ENCODE data around the gene NEIL3. TPM values are rescaled to one million over a fixed set of nuclear protein-coding genes. Genes with fewer than 3 reads are reported as not detected.

Gene NEIL3
- total and polyA plus RNA-seq, 10 of the 15 experiments (the other 5 are each of a cell fraction or from before 2014, with no cell fraction given) = 3.0 to 13.8 (median 8.9) TPM

DNA sequence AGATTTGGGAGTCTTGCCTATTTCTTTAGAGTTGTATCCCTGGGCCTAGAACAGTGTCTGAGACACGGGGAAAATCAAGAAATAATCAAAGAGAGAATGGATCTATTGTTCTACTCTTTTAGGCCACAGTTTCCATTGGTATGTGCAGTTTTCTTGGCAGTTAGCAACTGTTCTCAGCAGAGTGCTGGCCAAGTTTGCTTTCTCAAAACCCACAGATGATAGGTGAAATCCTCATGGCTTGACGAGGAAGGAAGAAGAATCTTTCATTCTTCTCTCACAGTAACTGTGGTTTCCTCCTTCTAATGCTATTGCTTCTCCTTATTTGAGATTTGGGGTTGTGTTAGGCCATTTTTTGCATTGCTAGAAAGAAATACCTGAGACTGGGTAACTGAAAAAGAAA is 90.4 kb downstream of the NEIL3 start:
- in situ Hi-C loops (cut with MboI) = no loop called here
- Histone ChIP-seq H3K27ac (ENCODE audit: control insufficient read depth, insufficient read depth) (no peak overlapping the region), H3K27me3 (replicated peaks in 1 of 2; ENCODE audit: control insufficient read depth in 2 of 2, insufficient read depth in 2 of 2, low read length in 1 of 2) (no peaks in the 10 kb centered on the region), H3K9ac (ENCODE audit: control insufficient read depth, insufficient read depth, low read length) (no peak overlapping the region), H3K9me3 (replicated peaks; ENCODE audit: control insufficient read depth, insufficient read depth, low read length) (no peaks in the 10 kb centered on the region), H4K20me1 (ENCODE audit: control insufficient read depth, insufficient read depth) (no peaks in the 10 kb centered on the region), H3K4me1 (ENCODE audit: control insufficient read depth, insufficient read depth, low read length) (no peaks in the 10 kb centered on the region), H3K4me2 (ENCODE audit: control insufficient read depth, insufficient read depth) (no peak overlapping the region), H3K36me3 (ENCODE audit: control insufficient read depth in 2 of 2, insufficient read depth in 2 of 2, low read length in 1 of 2) (no peaks in the 10 kb centered on the region), H2AFZ (ENCODE audit: control insufficient read depth, low read depth, low read length) (no peak overlapping the region), H3K4me3 (no peak overlapping the region), H3K79me2 (ENCODE audit: control insufficient read depth, insufficient read depth, low read length) (no peaks in the 10 kb centered on the region)
- POLR2A ChIA-PET = no interaction called here
- WGBS (ENCODE audit: insufficient coverage, insufficient replicate concordance, low lambda C conversion rate, missing lambda C conversion rate) = 23% methylated on average over 2 of the region's 2 CpGs
- intact Hi-C loops (cut with micrococcal nuclease; ENCODE audit: unreplicated experiment) = no loop called here
- FAIRE-seq (no peak), DNase-seq (ENCODE audit: low read depth, low spot score) (no peak), ATAC-seq (no peak)
- SMC1A ChIA-PET (ENCODE audit: uncharacterized antibody, unreplicated experiment) = no interaction called here
- CTCF ChIA-PET = no interaction called here
- RAD21 ChIA-PET (ENCODE audit: unreplicated experiment) = no interaction called here
- BruUV-seq (replicated peaks) = no TSS peak
- TF ChIP-seq, protein P1, sequence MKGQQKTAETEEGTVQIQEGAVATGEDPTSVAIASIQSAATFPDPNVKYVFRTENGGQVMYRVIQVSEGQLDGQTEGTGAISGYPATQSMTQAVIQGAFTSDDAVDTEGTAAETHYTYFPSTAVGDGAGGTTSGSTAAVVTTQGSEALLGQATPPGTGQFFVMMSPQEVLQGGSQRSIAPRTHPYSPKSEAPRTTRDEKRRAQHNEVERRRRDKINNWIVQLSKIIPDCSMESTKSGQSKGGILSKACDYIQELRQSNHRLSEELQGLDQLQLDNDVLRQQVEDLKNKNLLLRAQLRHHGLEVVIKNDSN (IDR thresholded peaks at IDR 0.05; ENCODE audit: borderline replicate concordance, extremely low read length, insufficient read depth, low read depth, low read length) = no peak
- TF ChIP-seq GATAD2B (conservative IDR thresholded peaks at IDR 0.05; ENCODE audit: low read depth) (no peak), LARP7 (IDR thresholded peaks at IDR 0.05) (no peak), RBBP5 (conservative IDR thresholded peaks at IDR 0.05) (no peak), TAF1 (IDR thresholded peaks at IDR 0.05; ENCODE audit: borderline replicate concordance, low read depth, low read length) (no peak), NFXL1 (IDR thresholded peaks at IDR 0.05; ENCODE audit: borderline replicate concordance) (no peak), SRF (IDR thresholded peaks at IDR 0.05; ENCODE audit: low read depth in 2 of 2, low read length in 2 of 2) (no peak), SUPT20H (IDR thresholded peaks at IDR 0.05; ENCODE audit: borderline replicate concordance, control insufficient read depth, low read depth, low read length) (no peak), SREBF2 (IDR thresholded peaks at IDR 0.05; ENCODE audit: low read length) (no peak), RAD21 (IDR thresholded peaks at IDR 0.05; ENCODE audit: insufficient read depth, low read depth, low read length) (no peak)
- TF ChIP-seq, protein P2, sequence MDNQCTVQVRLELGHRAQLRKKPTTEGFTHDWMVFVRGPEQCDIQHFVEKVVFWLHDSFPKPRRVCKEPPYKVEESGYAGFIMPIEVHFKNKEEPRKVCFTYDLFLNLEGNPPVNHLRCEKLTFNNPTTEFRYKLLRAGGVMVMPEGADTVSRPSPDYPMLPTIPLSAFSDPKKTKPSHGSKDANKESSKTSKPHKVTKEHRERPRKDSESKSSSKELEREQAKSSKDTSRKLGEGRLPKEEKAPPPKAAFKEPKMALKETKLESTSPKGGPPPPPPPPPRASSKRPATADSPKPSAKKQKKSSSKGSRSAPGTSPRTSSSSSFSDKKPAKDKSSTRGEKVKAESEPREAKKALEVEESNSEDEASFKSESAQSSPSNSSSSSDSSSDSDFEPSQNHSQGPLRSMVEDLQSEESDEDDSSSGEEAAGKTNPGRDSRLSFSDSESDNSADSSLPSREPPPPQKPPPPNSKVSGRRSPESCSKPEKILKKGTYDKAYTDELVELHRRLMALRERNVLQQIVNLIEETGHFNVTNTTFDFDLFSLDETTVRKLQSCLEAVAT (IDR thresholded peaks at IDR 0.05) = no peak
- TF ChIP-seq, protein P3, sequence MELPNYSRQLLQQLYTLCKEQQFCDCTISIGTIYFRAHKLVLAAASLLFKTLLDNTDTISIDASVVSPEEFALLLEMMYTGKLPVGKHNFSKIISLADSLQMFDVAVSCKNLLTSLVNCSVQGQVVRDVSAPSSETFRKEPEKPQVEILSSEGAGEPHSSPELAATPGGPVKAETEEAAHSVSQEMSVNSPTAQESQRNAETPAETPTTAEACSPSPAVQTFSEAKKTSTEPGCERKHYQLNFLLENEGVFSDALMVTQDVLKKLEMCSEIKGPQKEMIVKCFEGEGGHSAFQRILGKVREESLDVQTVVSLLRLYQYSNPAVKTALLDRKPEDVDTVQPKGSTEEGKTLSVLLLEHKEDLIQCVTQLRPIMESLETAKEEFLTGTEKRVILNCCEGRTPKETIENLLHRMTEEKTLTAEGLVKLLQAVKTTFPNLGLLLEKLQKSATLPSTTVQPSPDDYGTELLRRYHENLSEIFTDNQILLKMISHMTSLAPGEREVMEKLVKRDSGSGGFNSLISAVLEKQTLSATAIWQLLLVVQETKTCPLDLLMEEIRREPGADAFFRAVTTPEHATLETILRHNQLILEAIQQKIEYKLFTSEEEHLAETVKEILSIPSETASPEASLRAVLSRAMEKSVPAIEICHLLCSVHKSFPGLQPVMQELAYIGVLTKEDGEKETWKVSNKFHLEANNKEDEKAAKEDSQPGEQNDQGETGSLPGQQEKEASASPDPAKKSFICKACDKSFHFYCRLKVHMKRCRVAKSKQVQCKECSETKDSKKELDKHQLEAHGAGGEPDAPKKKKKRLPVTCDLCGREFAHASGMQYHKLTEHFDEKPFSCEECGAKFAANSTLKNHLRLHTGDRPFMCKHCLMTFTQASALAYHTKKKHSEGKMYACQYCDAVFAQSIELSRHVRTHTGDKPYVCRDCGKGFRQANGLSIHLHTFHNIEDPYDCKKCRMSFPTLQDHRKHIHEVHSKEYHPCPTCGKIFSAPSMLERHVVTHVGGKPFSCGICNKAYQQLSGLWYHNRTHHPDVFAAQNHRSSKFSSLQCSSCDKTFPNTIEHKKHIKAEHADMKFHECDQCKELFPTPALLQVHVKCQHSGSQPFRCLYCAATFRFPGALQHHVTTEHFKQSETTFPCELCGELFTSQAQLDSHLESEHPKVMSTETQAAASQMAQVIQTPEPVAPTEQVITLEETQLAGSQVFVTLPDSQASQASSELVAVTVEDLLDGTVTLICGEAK (IDR thresholded peaks at IDR 0.05; ENCODE audit: borderline replicate concordance) = no peak
- TF ChIP-seq, protein P4, sequence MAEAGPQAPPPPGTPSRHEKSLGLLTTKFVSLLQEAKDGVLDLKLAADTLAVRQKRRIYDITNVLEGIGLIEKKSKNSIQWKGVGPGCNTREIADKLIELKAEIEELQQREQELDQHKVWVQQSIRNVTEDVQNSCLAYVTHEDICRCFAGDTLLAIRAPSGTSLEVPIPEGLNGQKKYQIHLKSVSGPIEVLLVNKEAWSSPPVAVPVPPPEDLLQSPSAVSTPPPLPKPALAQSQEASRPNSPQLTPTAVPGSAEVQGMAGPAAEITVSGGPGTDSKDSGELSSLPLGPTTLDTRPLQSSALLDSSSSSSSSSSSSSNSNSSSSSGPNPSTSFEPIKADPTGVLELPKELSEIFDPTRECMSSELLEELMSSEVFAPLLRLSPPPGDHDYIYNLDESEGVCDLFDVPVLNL (IDR thresholded peaks at IDR 0.05; ENCODE audit: low read depth, low read length) = no peak
- TF ChIP-seq, protein P5, sequence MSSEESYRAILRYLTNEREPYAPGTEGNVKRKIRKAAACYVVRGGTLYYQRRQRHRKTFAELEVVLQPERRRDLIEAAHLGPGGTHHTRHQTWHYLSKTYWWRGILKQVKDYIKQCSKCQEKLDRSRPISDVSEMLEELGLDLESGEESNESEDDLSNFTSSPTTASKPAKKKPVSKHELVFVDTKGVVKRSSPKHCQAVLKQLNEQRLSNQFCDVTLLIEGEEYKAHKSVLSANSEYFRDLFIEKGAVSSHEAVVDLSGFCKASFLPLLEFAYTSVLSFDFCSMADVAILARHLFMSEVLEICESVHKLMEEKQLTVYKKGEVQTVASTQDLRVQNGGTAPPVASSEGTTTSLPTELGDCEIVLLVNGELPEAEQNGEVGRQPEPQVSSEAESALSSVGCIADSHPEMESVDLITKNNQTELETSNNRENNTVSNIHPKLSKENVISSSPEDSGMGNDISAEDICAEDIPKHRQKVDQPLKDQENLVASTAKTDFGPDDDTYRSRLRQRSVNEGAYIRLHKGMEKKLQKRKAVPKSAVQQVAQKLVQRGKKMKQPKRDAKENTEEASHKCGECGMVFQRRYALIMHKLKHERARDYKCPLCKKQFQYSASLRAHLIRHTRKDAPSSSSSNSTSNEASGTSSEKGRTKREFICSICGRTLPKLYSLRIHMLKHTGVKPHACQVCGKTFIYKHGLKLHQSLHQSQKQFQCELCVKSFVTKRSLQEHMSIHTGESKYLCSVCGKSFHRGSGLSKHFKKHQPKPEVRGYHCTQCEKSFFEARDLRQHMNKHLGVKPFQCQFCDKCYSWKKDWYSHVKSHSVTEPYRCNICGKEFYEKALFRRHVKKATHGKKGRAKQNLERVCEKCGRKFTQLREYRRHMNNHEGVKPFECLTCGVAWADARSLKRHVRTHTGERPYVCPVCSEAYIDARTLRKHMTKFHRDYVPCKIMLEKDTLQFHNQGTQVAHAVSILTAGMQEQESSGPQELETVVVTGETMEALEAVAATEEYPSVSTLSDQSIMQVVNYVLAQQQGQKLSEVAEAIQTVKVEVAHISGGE (CRISPR knock-in tag; IDR thresholded peaks at IDR 0.05) = no peak
